ENCODE measurements around the gene C6orf15.

C6orf15 gene

DNA sequence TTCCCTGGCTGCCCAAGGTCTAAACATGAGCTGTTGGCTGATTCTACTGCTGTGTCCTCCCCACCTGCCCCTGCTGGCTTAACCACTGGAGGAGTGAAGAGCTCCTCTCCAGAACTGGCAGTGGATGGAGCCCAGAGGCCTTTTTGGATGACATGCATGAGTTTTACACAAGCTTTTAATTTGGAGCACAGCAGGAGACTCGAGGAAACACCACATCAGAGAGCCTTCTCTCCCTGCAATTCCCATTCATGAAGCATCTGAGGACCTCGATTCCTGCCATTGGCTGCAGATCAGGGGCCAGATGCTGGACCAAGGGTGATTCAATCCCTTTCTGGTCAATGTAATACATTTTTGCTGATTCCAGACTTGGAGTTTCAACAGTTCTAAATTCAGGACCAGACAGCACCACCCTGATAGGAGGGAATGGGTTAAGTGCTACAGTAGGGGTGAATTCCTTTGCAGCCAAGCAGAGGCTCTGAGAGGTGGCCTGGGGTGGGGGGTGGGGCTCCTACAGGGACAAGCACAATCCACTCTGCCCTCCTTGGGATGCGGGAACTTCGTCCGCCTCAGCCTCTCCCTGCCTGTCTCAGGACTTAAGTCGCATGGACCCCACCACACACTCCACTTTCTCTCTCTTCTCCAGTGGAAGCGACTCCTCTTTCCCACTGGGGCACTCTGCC is 1.6 kb upstream of the C6orf15 start:
- ATAC-seq (replicated peaks; ENCODE audit: extremely low read depth, poor library complexity, severe bottlenecking) = no peak

DNA sequence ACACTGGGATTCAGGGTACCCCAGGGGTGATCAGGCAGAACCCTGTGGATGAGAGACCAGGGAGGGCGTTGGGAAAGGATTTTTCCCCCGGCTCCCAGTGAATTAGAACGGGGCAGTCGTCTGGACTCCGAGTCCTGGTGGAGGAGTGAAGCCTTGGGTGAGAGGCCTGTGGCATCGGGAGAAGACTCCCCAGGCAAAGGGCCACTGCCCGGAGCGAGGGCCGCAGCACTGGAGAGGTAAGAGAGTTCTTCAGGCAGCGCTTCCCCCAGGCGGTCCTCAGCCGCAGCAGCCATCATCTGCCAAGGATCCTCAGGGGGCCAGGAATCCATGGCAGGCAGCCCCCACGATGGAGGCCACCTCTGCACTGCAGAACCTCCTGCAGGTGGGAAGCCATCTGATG is 663 bp downstream of the C6orf15 start:
- DNase-seq (ENCODE audit: low spot score in 2 of 2) (no peak), ATAC-seq (replicated peaks; ENCODE audit: extremely low read depth, poor library complexity, severe bottlenecking) (no peak)
- Mint-ChIP-seq H3K4me3 (no peak overlapping the region), H3K4me1 (no peaks in the 10 kb centered on the region), H3K27me3 (peaks cover 68% of the 10 kb centered on the region), H3K27ac (ENCODE audit: low read depth) (no peak overlapping the region), H3K36me3 (ENCODE audit: insufficient read depth) (no peaks in the 10 kb centered on the region), H3K9me3 (no peaks in the 10 kb centered on the region)

More for the DNA sequence above, 1.6 kb upstream of the C6orf15 start:
- peaks cover 91% of the 10 kb centered on the region for H3K27me3 Mint-ChIP-seq
- H3K27ac Mint-ChIP-seq (ENCODE audit: low read depth) = no peak overlapping the region
- no peaks in the 10 kb centered on the region for H3K9me3 Mint-ChIP-seq
- H3K4me3 Mint-ChIP-seq = no peak overlapping the region
- DNase-seq (ENCODE audit: low spot score in 2 of 2) = no peak
- H3K4me1 Mint-ChIP-seq = no peaks in the 10 kb centered on the region
- no peaks in the 10 kb centered on the region for H3K36me3 Mint-ChIP-seq (ENCODE audit: insufficient read depth)

DNA sequence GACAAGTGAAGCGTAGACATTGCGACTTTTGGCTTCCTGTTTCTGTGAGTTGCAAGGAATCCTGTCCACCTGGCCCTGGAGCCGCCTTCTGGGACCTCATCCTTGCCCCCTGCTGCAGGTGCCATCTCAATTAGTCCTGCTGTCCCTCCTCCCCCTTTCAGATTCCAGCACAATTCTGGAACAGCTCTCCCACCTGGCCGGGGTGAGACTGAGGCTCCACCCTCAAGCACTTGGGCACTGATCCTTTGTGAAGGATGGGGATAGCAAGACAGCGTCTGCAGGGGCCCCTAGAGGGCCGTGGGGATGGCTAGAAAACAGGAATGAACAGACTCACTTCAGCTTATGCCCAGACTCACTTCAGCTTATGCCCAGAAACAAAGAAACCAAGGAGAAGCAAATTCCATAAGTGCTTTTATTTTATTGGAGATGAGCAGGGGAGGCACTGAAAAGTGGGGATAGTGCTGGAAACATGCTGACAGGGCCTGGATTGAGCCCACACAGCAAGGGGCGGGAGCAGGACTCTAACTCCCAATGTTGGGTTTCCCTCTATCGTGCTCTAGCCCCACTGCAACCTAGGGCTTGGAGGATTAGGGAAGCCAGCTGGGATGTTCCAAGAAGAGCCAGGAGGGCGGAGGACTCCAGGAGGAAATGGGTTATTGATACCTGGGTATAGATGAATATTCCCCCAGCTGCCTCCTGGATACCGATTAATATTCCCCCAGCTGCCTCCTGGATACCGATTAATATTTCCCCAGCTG is 1.4 kb downstream of the C6orf15 start:
- no peaks in the 10 kb centered on the region for H3K4me1 Mint-ChIP-seq
- no peaks in the 10 kb centered on the region for H3K9me3 Mint-ChIP-seq
- ATAC-seq (replicated peaks; ENCODE audit: extremely low read depth, poor library complexity, severe bottlenecking) (no peak), DNase-seq (ENCODE audit: low spot score in 2 of 2) (no peak)
- H3K36me3 Mint-ChIP-seq (ENCODE audit: insufficient read depth) = no peaks in the 10 kb centered on the region
- H3K27me3 Mint-ChIP-seq = peaks cover 61% of the 10 kb centered on the region
- no peak overlapping the region for H3K4me3 Mint-ChIP-seq
- H3K27ac Mint-ChIP-seq (ENCODE audit: low read depth) = no peak overlapping the region

DNA sequence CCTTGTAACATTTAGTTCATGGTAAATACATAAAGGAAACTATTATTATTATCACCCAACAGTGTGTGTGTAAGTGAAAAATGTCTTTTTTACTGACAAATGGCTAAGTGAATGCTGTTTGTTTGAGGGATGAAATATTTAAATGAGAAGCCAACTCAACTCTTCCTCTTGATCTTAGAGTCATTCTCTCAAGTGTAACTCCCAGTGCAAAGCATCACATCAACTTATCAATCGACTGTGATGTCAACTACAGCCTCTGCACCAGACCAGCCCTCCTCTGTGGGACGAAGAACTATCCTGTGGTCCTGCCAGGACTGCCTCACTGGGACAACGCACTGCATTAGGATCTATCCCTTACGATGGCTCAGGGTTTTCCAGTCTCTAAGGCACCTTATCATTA is 5.3 kb downstream of the C6orf15 start:
- Mint-ChIP-seq H3K9me3 (no peaks in the 10 kb centered on the region), H3K36me3 (ENCODE audit: insufficient read depth) (peaks cover 3% of the 10 kb centered on the region), H3K4me1 (no peaks in the 10 kb centered on the region), H3K4me3 (no peak overlapping the region), H3K27ac (ENCODE audit: low read depth) (no peak overlapping the region), H3K27me3 (peaks cover 30% of the 10 kb centered on the region)
- ATAC-seq (replicated peaks; ENCODE audit: extremely low read depth, poor library complexity, severe bottlenecking) (no peak), DNase-seq (ENCODE audit: low spot score in 2 of 2) (no peak)

DNA sequence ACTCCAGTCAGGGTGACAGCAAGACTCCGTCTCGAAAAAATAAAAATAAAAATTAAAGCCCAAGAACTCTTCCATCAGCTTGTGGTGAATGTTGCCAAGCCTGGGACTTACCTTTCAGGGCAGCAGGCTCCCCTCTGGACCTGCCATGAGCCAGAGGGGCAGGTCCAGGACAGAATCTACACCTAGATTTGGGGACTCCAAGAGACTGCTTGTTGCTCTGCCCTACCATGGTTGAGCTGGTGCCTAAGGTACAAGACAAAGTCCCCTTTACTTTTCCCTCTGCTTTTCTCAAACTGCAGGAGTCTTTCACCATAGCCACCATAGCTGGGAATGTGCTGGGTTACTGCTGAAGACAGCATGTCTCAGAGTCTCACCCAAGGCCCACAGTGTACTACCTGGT is 9.2 kb downstream of the C6orf15 start:
- DNase-seq (ENCODE audit: low spot score in 2 of 2) = no peak
- no peaks in the 10 kb centered on the region for H3K9me3 Mint-ChIP-seq
- no peaks in the 10 kb centered on the region for H3K4me1 Mint-ChIP-seq
- H3K36me3 Mint-ChIP-seq (ENCODE audit: insufficient read depth) = peaks cover 4% of the 10 kb centered on the region
- H3K4me3 Mint-ChIP-seq = no peak overlapping the region
- H3K27me3 Mint-ChIP-seq = no peaks in the 10 kb centered on the region
- H3K27ac Mint-ChIP-seq (ENCODE audit: low read depth) = no peak overlapping the region
- ATAC-seq (replicated peaks; ENCODE audit: extremely low read depth, poor library complexity, severe bottlenecking) = no peak

DNA sequence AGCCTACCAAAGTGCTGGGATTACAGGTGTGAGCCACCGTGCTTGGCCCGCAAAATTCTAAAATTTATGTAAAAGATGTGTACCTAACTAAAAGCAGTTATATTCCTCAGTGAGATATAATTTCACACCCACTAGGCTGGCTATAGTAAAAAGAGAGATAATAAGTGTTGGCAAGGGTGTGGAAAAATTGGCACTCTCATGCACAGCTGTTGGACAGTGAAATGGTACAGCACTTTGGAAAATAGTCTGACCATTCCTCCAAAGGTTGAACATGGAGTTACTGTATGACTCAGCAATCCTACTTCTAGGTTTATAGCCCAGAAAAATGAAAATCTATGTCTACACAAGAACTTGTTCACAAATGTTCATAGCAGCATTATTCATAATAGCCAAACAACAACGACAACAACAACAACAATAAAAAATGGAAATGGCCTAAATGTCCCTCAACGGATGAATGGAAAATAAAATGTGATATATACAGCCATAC is 13.9 kb downstream of the C6orf15 start:
- ATAC-seq (replicated peaks; ENCODE audit: extremely low read depth, poor library complexity, severe bottlenecking) = no peak
- no peak overlapping the region for H3K27ac Mint-ChIP-seq (ENCODE audit: low read depth)
- peaks cover 6% of the 10 kb centered on the region for H3K36me3 Mint-ChIP-seq (ENCODE audit: insufficient read depth)

DNA sequence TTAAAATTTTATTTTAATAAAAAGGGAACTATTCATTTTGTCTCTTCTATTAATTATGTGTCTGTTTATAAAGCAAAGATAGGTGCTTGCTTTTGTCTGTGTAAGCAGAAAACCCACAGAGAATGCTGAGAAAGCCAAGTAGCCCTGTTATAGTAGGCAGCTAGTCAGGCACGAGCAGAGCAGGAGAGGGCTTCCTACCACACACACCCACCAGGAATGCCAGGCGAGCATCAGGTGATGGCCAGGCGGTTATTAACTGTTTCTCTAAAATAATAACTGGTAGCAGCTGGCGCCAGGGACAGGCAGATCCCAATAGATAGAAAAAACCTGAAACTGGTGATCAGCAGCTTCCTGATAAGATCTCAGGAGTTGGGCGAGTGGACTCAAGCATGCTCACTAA is 15.7 kb downstream of the C6orf15 start:
- Mint-ChIP-seq H3K36me3 (ENCODE audit: insufficient read depth) (peaks cover 4% of the 10 kb centered on the region), H3K4me3 (no peak overlapping the region), H3K4me1 (peaks cover 30% of the 10 kb centered on the region), H3K27ac (ENCODE audit: low read depth) (no peak overlapping the region), H3K9me3 (no peaks in the 10 kb centered on the region), H3K27me3 (no peaks in the 10 kb centered on the region)
- ATAC-seq (replicated peaks; ENCODE audit: extremely low read depth, poor library complexity, severe bottlenecking) = no peak
- no peak for DNase-seq (ENCODE audit: low spot score in 2 of 2)

More for the DNA sequence above, 13.9 kb downstream of the C6orf15 start:
- Mint-ChIP-seq H3K27me3 (no peaks in the 10 kb centered on the region), H3K9me3 (no peaks in the 10 kb centered on the region), H3K4me1 (peaks cover 30% of the 10 kb centered on the region), H3K4me3 (no peak overlapping the region)
- no peak for DNase-seq (ENCODE audit: low spot score in 2 of 2)

DNA sequence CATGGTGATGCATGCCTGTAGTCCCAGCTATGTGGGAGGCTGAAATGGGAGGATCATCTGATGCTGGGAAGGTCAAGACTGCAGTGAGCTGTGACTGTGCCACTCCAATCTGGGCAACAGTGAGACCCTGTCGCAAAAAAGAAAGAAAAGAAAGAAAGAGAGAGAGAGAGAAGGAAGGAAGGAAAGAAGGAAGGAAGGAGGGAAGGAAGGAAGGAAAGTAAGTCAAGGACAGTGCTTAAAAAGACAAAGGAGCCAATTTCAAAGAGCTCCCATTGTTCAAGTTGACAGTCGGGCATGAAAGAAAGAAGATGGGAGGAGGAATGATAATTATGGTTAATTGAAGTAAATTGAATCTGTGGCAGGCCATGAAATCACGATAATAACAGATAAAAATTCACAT is 16.2 kb downstream of the C6orf15 start:
- H3K27ac Mint-ChIP-seq (ENCODE audit: low read depth) = no peak overlapping the region
- H3K27me3 Mint-ChIP-seq = no peaks in the 10 kb centered on the region

DNA sequence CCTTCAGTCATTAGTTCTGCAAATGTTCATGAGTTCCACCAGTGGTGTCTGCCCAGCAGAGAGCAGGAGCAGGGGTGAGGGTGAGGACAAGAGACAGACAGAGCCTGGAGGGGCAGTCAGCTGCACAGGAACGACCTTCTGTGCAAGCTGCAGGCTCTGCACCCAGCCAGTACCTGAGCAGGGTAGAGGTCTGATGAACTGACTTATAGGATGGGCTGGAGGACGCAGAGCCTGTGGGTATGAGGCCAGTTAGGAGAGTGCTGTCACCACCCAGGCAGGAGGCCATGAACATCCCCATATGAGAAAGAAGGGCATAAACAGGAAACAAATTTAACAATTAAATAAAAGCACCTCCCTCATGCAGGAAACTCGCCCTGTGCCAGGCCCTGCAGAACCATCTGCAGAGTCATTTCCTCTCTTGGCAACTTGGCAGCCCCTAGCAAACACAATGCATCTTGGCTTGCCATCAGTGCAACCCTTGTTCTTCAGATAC is 17.9 kb downstream of the C6orf15 start:
- H3K27ac Mint-ChIP-seq (ENCODE audit: low read depth) = peak overlapping the region; percentile 77
- no peaks in the 10 kb centered on the region for H3K9me3 Mint-ChIP-seq
- H3K27me3 Mint-ChIP-seq = no peaks in the 10 kb centered on the region
- DNase-seq (ENCODE audit: low spot score in 2 of 2) (no peak), ATAC-seq (replicated peaks; ENCODE audit: extremely low read depth, poor library complexity, severe bottlenecking) (peak; percentile 77)
- H3K4me3 Mint-ChIP-seq = peak overlapping the region; percentile 49
- peaks cover 30% of the 10 kb centered on the region for H3K4me1 Mint-ChIP-seq
- H3K36me3 Mint-ChIP-seq (ENCODE audit: insufficient read depth) = peaks cover 4% of the 10 kb centered on the region

More for the DNA sequence above, 16.2 kb downstream of the C6orf15 start:
- DNase-seq (ENCODE audit: low spot score in 2 of 2) = no peak
- ATAC-seq (replicated peaks; ENCODE audit: extremely low read depth, poor library complexity, severe bottlenecking) = no peak
- no peak overlapping the region for H3K4me3 Mint-ChIP-seq
- H3K9me3 Mint-ChIP-seq = no peaks in the 10 kb centered on the region
- peaks cover 30% of the 10 kb centered on the region for H3K4me1 Mint-ChIP-seq
- H3K36me3 Mint-ChIP-seq (ENCODE audit: insufficient read depth) = peaks cover 3% of the 10 kb centered on the region

DNA sequence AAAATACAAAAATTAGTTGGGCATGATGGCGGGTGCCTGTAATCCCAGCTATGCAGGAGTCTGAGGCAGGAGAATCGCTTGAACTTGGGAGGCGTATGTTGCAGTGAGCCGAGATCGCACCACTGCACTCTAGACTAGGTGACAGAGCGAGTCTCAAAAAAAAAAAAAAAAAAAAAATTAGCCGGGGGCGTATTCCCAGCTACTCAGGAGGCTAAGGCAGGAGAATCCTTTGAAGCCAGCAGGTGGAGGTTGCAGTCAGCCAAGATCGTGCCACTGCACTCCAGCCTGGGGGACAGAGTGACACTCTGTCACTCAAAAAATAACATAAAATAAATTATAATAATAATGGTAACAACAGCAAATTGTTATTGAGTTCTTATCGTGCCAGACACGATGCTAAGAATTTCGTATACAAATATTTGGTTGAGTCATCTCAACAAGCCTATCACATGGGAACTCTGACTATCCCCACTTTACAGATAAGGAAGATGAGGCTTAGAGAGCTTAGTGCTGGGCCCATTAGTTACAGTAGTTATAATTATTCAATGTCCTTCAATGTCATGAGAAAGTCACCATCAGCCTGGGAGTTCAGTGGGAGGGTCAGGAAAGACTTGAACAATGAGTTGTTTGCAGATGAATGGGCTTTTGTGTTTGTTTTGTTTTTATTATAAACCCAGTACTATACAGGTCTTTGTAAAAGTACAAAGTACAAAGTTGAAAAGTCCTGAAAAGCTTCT is 19.4 kb downstream of the C6orf15 start:
- H3K36me3 Mint-ChIP-seq (ENCODE audit: insufficient read depth) = peaks cover 4% of the 10 kb centered on the region
- no peak for ATAC-seq (replicated peaks; ENCODE audit: extremely low read depth, poor library complexity, severe bottlenecking)

DNA sequence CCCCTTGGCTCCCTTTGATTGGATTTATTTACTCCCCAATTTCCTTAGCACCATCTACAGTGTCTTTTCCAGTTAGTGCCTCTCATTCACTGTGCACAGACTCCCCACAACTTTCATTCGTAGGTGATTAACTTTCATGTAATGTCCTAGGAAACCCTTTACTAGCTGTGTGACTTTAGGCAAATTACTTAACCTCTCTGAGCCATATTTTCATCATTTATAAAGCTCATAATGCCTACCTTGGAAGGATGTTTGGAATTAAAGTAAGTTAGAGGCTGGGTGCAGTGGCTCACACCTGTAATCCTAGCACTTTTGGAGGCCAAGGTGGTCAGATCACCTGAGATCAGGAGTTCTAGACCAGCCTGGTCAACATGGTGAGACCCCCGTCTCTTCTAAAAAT is 20.1 kb downstream of the C6orf15 start:
- Mint-ChIP-seq H3K27me3 (peaks cover 8% of the 10 kb centered on the region), H3K9me3 (no peaks in the 10 kb centered on the region), H3K4me1 (peaks cover 32% of the 10 kb centered on the region), H3K4me3 (no peak overlapping the region), H3K27ac (ENCODE audit: low read depth) (no peak overlapping the region), H3K36me3 (ENCODE audit: insufficient read depth) (peaks cover 4% of the 10 kb centered on the region)
- ATAC-seq (replicated peaks; ENCODE audit: extremely low read depth, poor library complexity, severe bottlenecking) = no peak
- no peak for DNase-seq (ENCODE audit: low spot score in 2 of 2)

More for the DNA sequence above, 19.4 kb downstream of the C6orf15 start:
- Mint-ChIP-seq H3K27ac (ENCODE audit: low read depth) (no peak overlapping the region), H3K27me3 (peaks cover 1% of the 10 kb centered on the region), H3K4me1 (peaks cover 30% of the 10 kb centered on the region), H3K9me3 (no peaks in the 10 kb centered on the region), H3K4me3 (no peak overlapping the region)
- DNase-seq (ENCODE audit: low spot score in 2 of 2) = no peak

DNA sequence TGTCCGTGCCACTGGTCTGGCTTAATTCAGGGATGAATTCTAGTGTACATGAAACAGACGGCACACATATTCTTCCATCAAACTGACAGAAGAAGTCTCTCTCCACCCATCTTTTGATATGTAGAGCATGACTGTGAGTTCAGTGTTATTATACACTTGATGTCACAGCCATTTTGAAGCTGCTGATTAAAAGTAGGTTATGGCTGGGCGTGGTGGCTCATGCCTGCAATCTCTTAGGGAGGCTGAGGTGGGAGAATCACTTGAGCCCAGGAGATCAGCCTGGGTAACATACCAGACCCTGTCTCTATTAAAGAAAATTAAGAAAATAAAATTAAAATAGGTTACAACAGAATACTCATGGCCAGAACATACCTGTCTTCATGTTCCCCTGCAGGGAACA is 20.7 kb downstream of the C6orf15 start:
- DNase-seq (ENCODE audit: low spot score in 2 of 2) (no peak), ATAC-seq (replicated peaks; ENCODE audit: extremely low read depth, poor library complexity, severe bottlenecking) (no peak)
- Mint-ChIP-seq H3K27me3 (peaks cover 12% of the 10 kb centered on the region), H3K27ac (ENCODE audit: low read depth) (no peak overlapping the region), H3K4me3 (no peak overlapping the region), H3K4me1 (peaks cover 33% of the 10 kb centered on the region), H3K9me3 (no peaks in the 10 kb centered on the region), H3K36me3 (ENCODE audit: insufficient read depth) (peaks cover 4% of the 10 kb centered on the region)

Measured in central memory CD8-positive, alpha-beta T cell (primary cell).